GM12878 (cell line): ENCODE results near the gene REPS1. TPM values are rescaled to one million over a fixed set of nuclear protein-coding genes. Genes with fewer than 3 reads are reported as not detected.

Source experiments
- ATAC-seq: fragments of 200-7000 bp; cut with Tn5 transposase; 3 replicates; pipeline ENCODE4 v1.9.1; 2020; ENCODE audit warnings: mild to moderate bottlenecking, moderate library complexity
- BruUV-seq: library from RNA; stranded (reverse); fragments of 400-500 nt; replicated peaks from 2 replicates; lab custom pipeline; 2021; lab: Mats Ljungman, UMichigan
- CTCF ChIA-PET: fragments of 300-600 bp; sonication (Branson Sonifier 250); formaldehyde crosslinking; extraction: SDS; loops from one replicate; lab custom pipeline; 2021; ENCODE audit warnings: inconsistent platforms; lab: Yijun Ruan, JAX
- POLR2A ChIA-PET: fragments of 350-600 bp; formaldehyde crosslinking; extraction: SDS; loops from one replicate; lab custom pipeline; 2021; ENCODE audit warnings: inconsistent platforms; lab: Charles Lee
- RAD21 ChIA-PET: fragments of 300-600 bp; sonication (Branson Sonifier 250); formaldehyde crosslinking; loops from one replicate; lab custom pipeline; 2023; ENCODE audit warnings: antibody characterized with exemption; ENCODE audit not compliant: unreplicated experiment; lab: Charles Lee
- SMC1A ChIA-PET: fragments of 300-600 bp; sonication (Branson Sonifier 250); formaldehyde crosslinking; loops from one replicate; lab custom pipeline; 2023; ENCODE audit not compliant: unreplicated experiment, uncharacterized antibody; lab: Charles Lee
- DNase-seq: peaks from one replicate; pipeline ENCODE4 v3.0.0-alpha.2; 2011; ENCODE audit warnings: low read depth, low spot score
- FAIRE-seq: peaks from 3 replicates; lab custom pipeline; 2011; peaks lifted over from hg19 to GRCh38; lab: Jason Lieb, UNC
- H2AFZ ChIP-seq: 2 replicates; pipeline ENCODE4 v1.6.0; 2011; ENCODE audit warnings: low read depth, low read length, control low read depth; ENCODE audit not compliant: control insufficient read depth
- H3K27ac ChIP-seq: 2 replicates; pipeline ENCODE4 v1.5.1; 2011; ENCODE audit warnings: control low read depth; ENCODE audit not compliant: control insufficient read depth, insufficient read depth
- H3K27me3 ChIP-seq, 2 experiments: replicated peaks in 1 of 2; 2 replicates each; pipeline versions ENCODE4 v1.6.0 to v1.6.1; 2011; ENCODE audit warnings: low read length in 1 of 2; ENCODE audit not compliant: control insufficient read depth in 2 of 2, insufficient read depth in 2 of 2
- H3K36me3 ChIP-seq, 2 experiments: 2 replicates each; pipeline ENCODE4 v1.5.1; 2011; ENCODE audit warnings: low read length in 1 of 2; ENCODE audit not compliant: control insufficient read depth in 2 of 2, insufficient read depth in 2 of 2
- H3K4me1 ChIP-seq: 2 replicates; pipeline ENCODE4 v1.6.1; 2011; ENCODE audit warnings: mild to moderate bottlenecking, low read length, moderate library complexity, mixed read lengths; ENCODE audit not compliant: control insufficient read depth, insufficient read depth
- H3K4me2 ChIP-seq: 2 replicates; pipeline ENCODE4 v1.6.0; 2011; ENCODE audit warnings: control low read depth; ENCODE audit not compliant: control insufficient read depth, insufficient read depth
- H3K4me3 ChIP-seq: fragments of 200-600 bp; sonication (generic); 2 replicates; pipeline ENCODE4 v1.5.1; 2016
- H3K79me2 ChIP-seq: 2 replicates; pipeline ENCODE4 v1.6.0; 2011; ENCODE audit warnings: low read length; ENCODE audit not compliant: control insufficient read depth, insufficient read depth
- H3K9ac ChIP-seq: 2 replicates; pipeline ENCODE4 v1.8.0; 2011; ENCODE audit warnings: low read length, control low read depth, mixed read lengths; ENCODE audit not compliant: control insufficient read depth, insufficient read depth
- H3K9me3 ChIP-seq: replicated peaks from 3 replicates; pipeline ENCODE4 v1.5.1; 2011; ENCODE audit warnings: mild to moderate bottlenecking, low read length; ENCODE audit not compliant: control insufficient read depth, insufficient read depth
- H4K20me1 ChIP-seq: 2 replicates; pipeline ENCODE4 v1.6.0; 2011; ENCODE audit not compliant: control insufficient read depth, insufficient read depth
- ASH2L ChIP-seq: fragments of 300-600, 200-600 bp; sonication (generic); IDR thresholded peaks from 2 replicates; pipeline ENCODE4 v1.6.1; 2017; ENCODE audit warnings: low read depth, mild to moderate bottlenecking, borderline replicate concordance
- BHLHE40 ChIP-seq, 2 experiments: fragments of 450-650 bp in 1 of 2; IDR thresholded peaks; 2 replicates each; pipeline ENCODE4 v1.6.1; 2011 to 2017; ENCODE audit warnings: low read depth in 2 of 2, borderline replicate concordance in 1 of 2, improper control_type of control experiment in 1 of 2, low read length in 1 of 2, mild to moderate bottlenecking in 1 of 2
- ELK1 ChIP-seq: IDR thresholded peaks from 2 replicates; pipeline ENCODE4 v1.6.1; 2012; ENCODE audit warnings: low read depth, low read length, improper control_type of control experiment
- ETV6 ChIP-seq, 2 experiments: fragments of 450-650 bp in 1 of 2; IDR thresholded peaks in 1 of 2; conservative IDR thresholded peaks in 1 of 2; 2 replicates each; pipeline ENCODE4 v1.6.1; 2014; ENCODE audit warnings: antibody characterized with exemption in 1 of 2, borderline replicate concordance in 1 of 2, low read depth in 1 of 2, mild to moderate bottlenecking in 1 of 2, moderate library complexity in 1 of 2
- HDAC2 ChIP-seq: fragments of 200-600 bp; sonication (generic); IDR thresholded peaks from 2 replicates; pipeline ENCODE4 v1.6.1; 2017
- HDGF ChIP-seq: fragments of 450-650 bp; IDR thresholded peaks from 2 replicates; pipeline ENCODE4 v1.6.1; 2016; ENCODE audit warnings: antibody characterized with exemption
- IKZF2 ChIP-seq, 2 experiments: fragments of 450-650 bp; IDR thresholded peaks; 2 replicates each; pipeline ENCODE4 v1.6.1; 2017; ENCODE audit warnings: mild to moderate bottlenecking in 2 of 2, moderate library complexity in 2 of 2
- MXI1 ChIP-seq: fragments of 150-350 bp; IDR thresholded peaks from 2 replicates; pipeline ENCODE4 v1.6.1; 2011; ENCODE audit warnings: low read depth, mild to moderate bottlenecking, inconsistent platforms, low read length, improper control_type of control experiment
- NBN ChIP-seq: fragments of 450-650 bp; IDR thresholded peaks from 2 replicates; pipeline ENCODE4 v1.6.1; 2016
- NR2C1 ChIP-seq: fragments of 450-650 bp; IDR thresholded peaks from 2 replicates; pipeline ENCODE4 v1.6.1; 2017; ENCODE audit warnings: antibody characterized with exemption, mild to moderate bottlenecking, moderate library complexity
- NR2F1 ChIP-seq: fragments of 450-650 bp; conservative IDR thresholded peaks from 2 replicates; pipeline ENCODE4 v1.6.1; 2017; ENCODE audit warnings: mild to moderate bottlenecking
- RELB ChIP-seq: fragments of 450-650 bp; IDR thresholded peaks from 2 replicates; pipeline ENCODE4 v1.6.1; 2017; ENCODE audit warnings: low read depth, mild to moderate bottlenecking, moderate library complexity
- RUNX3 ChIP-seq: IDR thresholded peaks from 2 replicates; pipeline ENCODE4 v1.6.1; 2012; ENCODE audit warnings: low read length, inconsistent platforms
- SRF ChIP-seq, 2 experiments: IDR thresholded peaks; 2 replicates each; pipeline ENCODE4 v1.6.1; 2011; ENCODE audit warnings: low read depth in 2 of 2, low read length in 2 of 2, mild to moderate bottlenecking in 1 of 2, moderate library complexity in 1 of 2
- STAT1 ChIP-seq: fragments of 450-650 bp; conservative IDR thresholded peaks from 2 replicates; pipeline ENCODE4 v1.6.1; 2014; ENCODE audit warnings: antibody characterized with exemption, mild to moderate bottlenecking
- WGBS: methylation state at CpG from one replicate; pipeline ENCODE4 v1.1.6; 2016; ENCODE audit warnings: low lambda C conversion rate; ENCODE audit not compliant: insufficient replicate concordance, insufficient coverage; ENCODE audit errors: missing lambda C conversion rate; 5-methylcytosine and 5-hydroxymethylcytosine counted together
- in situ Hi-C: fragments of 300-500 bp; cut with MboI; formaldehyde crosslinking; loops from 9 replicates; pipeline ENCODE4 v1.14.3; 2018; ENCODE audit warnings: mixed read lengths
- intact Hi-C: fragments of 100-400 bp; cut with micrococcal nuclease; formaldehyde crosslinking; loops from one replicate; pipeline ENCODE4 v1.14.2; 2022; ENCODE audit not compliant: unreplicated experiment
- polyA plus RNA-seq, 11 experiments: library from polyadenylated mRNA; depleted of rRNA in 4 of 11; unstranded in 6 of 11; stranded (reverse) in 5 of 11; fragments of >200 nt; fragmentation: Nextera tagmentation in 4 of 11; fragmentation: Illumina TruSeq in 1 of 11; extraction: Ambion mirVana in 4 of 11; extraction: Trizol in 1 of 11; gene quantifications; 1 replicate in 1 of 11; 2 replicates in 10 of 11; pipeline versions ENCODE4 v1.2.1 to v1.2.3, GENCODE V29; 2011 to 2016; ENCODE audit warnings: inconsistent platforms in 2 of 11, missing spikeins in 2 of 11, low read depth in 1 of 11
- total RNA-seq, 4 experiments: library from RNA; depleted of rRNA in 3 of 4; stranded (reverse); fragments of >200 nt in 3 of 4; fragmentation: Illumina TruSeq in 1 of 4; extraction: Trizol in 1 of 4; gene quantifications; 2 replicates each; pipeline versions ENCODE4 v1.2.1 to v1.2.3, GENCODE V29; 2013 to 2021
- TF ChIP-seq, protein P1 (sequence below): fragments of 450-650 bp; IDR thresholded peaks from 2 replicates; pipeline ENCODE4 v1.6.1; 2016; ENCODE audit warnings: mild to moderate bottlenecking
- TF ChIP-seq, protein P2 (sequence below): IDR thresholded peaks from 2 replicates; pipeline ENCODE4 v1.6.1; 2012; ENCODE audit warnings: low read depth, low read length, improper control_type of control experiment

The REPS1 gene
- total and polyA plus RNA-seq, 10 of the 15 experiments (the other 5 are each of a cell fraction or from before 2014, with no cell fraction given) = 13.7 to 59.3 (median 31.7) TPM

- Histone ChIP-seq H2AFZ (peak overlapping the region; percentile 96), H3K4me1 (peaks cover 6% of the 10 kb centered on the region), H3K27me3 (no peaks in the 10 kb centered on the region), H3K9me3 (no peaks in the 10 kb centered on the region), H3K4me2 (peak overlapping the region; percentile 75), H3K79me2 (peaks cover 54% of the 10 kb centered on the region), H3K4me3 (peak overlapping the region; percentile 93), H3K9ac (peak overlapping the region; percentile 98), H4K20me1 (no peaks in the 10 kb centered on the region), H3K27ac (peak overlapping the region; percentile 88), H3K36me3 (peaks cover 0 to 4% of the 10 kb centered on the region in 2 experiments; a peak in 1 of 4 replicates)
- peak; percentile 60 for ATAC-seq
- peak; percentile 23 for FAIRE-seq
- SMC1A ChIA-PET = interaction anchor here (1.4 to 3.0 kb wide), 4 partner anchors 42 to 162 kb away, joined by 3 to 21 read pairs (median 4); partner anchors contain the start of gene REPS1
- in situ Hi-C loops = no loop called here
- WGBS = 2% methylated on average over 44 of the region's 44 CpGs
- BruUV-seq = TSS peak; percentile 45
- POLR2A ChIA-PET = interaction anchor here (0.5 to 1.0 kb wide), 4 partner anchors 8 to 256 kb away, joined by 3 to 5 read pairs (median 4); partner anchors contain the start of gene CCDC28A
- intact Hi-C loops = loop anchor here (2.0 to 10.0 kb wide), 3 partner anchors 41 to 335 kb away; partner anchors contain the start of gene REPS1
- DNase-seq = no peak
- CTCF ChIA-PET = interaction anchor here (0.5 to 1.1 kb wide), 3 partner anchors 43 to 335 kb away, joined by 3 read pairs; no protein-coding TSS in a partner anchor
- RAD21 ChIA-PET = interaction anchor here (1.0 to 1.7 kb wide), 6 partner anchors 40 to 261 kb away, joined by 3 to 5 read pairs (median 4); partner anchors contain the start of gene TXLNB
- 0 out of 2 replicates have a peak, but pooled peaks have one; percentile 26 for TF ChIP-seq RELB
- peak; percentile 53 for TF ChIP-seq MXI1
- TF ChIP-seq BHLHE40 (IDR thresholded peaks at IDR 0.05; ENCODE audit: borderline replicate concordance in 1 of 2, low read depth in 2 of 2, low read length in 1 of 2) = peak; percentile 61 to 84; a peak in 2 of 4 replicates
- TF ChIP-seq, protein P1, sequence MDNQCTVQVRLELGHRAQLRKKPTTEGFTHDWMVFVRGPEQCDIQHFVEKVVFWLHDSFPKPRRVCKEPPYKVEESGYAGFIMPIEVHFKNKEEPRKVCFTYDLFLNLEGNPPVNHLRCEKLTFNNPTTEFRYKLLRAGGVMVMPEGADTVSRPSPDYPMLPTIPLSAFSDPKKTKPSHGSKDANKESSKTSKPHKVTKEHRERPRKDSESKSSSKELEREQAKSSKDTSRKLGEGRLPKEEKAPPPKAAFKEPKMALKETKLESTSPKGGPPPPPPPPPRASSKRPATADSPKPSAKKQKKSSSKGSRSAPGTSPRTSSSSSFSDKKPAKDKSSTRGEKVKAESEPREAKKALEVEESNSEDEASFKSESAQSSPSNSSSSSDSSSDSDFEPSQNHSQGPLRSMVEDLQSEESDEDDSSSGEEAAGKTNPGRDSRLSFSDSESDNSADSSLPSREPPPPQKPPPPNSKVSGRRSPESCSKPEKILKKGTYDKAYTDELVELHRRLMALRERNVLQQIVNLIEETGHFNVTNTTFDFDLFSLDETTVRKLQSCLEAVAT = 0 out of 2 replicates have a peak, but pooled peaks have one; percentile 55
- peak; percentile 82 for TF ChIP-seq ELK1
- TF ChIP-seq NBN = 0 out of 2 replicates have a peak, but pooled peaks have one; percentile 60
- no peak for TF ChIP-seq ASH2L
- TF ChIP-seq HDGF = no peak
- TF ChIP-seq, protein P2, sequence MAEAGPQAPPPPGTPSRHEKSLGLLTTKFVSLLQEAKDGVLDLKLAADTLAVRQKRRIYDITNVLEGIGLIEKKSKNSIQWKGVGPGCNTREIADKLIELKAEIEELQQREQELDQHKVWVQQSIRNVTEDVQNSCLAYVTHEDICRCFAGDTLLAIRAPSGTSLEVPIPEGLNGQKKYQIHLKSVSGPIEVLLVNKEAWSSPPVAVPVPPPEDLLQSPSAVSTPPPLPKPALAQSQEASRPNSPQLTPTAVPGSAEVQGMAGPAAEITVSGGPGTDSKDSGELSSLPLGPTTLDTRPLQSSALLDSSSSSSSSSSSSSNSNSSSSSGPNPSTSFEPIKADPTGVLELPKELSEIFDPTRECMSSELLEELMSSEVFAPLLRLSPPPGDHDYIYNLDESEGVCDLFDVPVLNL = no peak
- no peak for TF ChIP-seq HDAC2
- peak; percentile 96 for TF ChIP-seq SRF (IDR thresholded peaks at IDR 0.05; ENCODE audit: low read depth in 2 of 2, low read length in 2 of 2)
- TF ChIP-seq NR2C1 = peak; percentile 86
- TF ChIP-seq RUNX3 = no peak
- no peak for TF ChIP-seq STAT1
- TF ChIP-seq IKZF2 (IDR thresholded peaks at IDR 0.05) = peak in 1 of 2 experiments; percentile 8; a peak in 1 of 4 replicates
- peak; percentile 98 for TF ChIP-seq NR2F1
- TF ChIP-seq ETV6 (conservative IDR thresholded peaks at IDR 0.05 in 1 of 2, IDR thresholded peaks at IDR 0.05 in 1 of 2; ENCODE audit: borderline replicate concordance in 1 of 2, low read depth in 1 of 2) = peak in 1 of 2 experiments; percentile 23; a peak in 1 of 4 replicates
Measured at GRCh38 chr6:139029470-139030227, 41.6 kb upstream of the REPS1 start.
